Activated naive CD4-positive, alpha-beta T cell treated with anti-CD3 and anti-CD28 coated beads, Interleukin-2, amount 50 U/mL, for 16 hours (primary cell): Measurements from ENCODE around the gene ZNF391.
"Not testable (repeated sequence)": the region's sequence is repeated elsewhere in the genome, so short reads cannot be mapped to it uniquely, and the experiment has no call there.

ENCODE experiments used
- DNase-seq: peaks from one replicate; pipeline ENCODE4 v3.0.0-alpha.2; 2020

ZNF391 gene

DNA sequence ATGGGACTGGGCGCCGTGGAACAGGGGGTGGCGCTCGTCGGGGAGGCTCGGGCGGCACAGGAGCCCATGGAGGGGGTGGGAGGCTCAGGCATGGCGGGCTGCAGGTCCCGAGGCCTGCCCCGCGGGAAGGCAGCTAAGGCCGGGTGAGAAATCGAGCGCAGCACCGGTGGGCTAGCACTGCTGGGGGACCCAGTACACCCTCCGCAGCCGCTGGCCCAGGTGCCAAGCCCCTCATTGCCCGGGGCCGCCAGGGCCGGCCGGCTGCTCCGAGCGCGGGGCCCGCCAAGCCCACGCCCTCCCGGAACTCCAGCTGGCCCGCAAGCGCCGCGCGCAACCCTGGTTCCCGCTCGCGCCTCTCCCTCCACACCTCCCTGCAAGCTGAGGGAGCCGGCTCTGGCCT lies 36.3 kb downstream of the ZNF391 start:
- DNase-seq, result not testable (repeated sequence)

DNA sequence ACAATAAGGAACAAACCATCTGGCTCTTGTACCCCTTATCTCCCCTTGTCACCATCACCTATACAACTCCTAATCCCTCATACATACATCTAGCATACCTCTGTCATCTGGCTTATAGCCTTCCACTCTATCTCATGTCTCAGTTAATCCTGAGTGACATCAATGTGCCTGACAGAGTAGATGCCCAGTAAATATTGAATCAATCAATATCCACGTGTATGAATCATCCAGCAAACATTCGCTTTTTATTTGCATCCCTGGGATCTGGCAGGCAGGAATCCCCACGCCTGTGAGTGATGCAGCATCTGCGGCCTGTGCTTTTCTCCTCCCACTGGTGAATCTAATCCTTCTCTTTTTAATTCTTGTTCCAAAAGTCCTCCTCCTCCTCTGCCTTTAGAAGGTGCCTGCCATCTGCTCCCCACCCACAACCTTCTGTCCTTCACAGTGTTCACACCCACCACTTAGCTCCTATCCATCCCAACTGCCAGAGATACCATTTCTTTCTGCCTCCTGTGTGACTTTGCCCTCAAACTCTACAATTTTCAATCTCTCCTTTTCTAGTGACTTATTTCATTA lies 37.6 kb downstream of the ZNF391 start:
- DNase-seq, result no peak

DNA sequence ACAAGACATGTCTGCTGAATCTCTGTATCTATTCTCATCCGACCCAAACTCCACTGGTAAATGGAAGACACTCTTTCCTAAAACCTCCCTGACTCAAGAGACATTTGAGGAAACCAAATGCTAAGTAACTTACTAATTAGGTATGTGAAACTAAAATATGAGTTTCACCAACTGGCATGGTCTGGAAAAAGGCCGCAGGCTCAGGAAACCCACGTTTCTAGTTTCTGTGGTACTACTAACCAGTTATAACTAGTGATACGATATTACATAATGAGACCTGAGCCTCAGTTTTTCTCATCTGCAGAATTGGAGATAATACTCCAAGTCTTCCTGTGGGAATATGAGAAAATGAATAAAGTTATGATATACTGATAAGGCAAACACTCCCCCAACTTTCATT lies 39.9 kb downstream of the ZNF391 start:
- DNase-seq, result no peak

DNA sequence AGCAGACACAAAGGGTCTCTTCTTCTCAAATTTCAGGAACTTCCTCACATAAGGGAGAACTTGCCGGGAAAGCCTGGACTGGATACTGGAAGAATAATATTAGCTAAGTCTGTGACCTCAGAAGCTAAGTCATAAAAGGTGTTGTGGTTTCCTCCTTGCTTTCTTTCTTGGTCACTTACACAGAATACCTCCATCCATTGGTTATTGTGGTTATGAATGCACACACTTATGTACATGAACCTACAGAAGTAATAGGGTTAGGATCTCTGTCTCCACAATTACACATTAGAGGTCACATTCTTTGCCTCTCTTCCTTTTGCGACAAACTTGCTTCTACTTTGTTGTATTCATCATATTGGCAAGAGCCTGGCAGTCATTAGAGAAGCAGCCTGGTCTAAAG lies 40.4 kb downstream of the ZNF391 start:
- no peak for DNase-seq

DNA sequence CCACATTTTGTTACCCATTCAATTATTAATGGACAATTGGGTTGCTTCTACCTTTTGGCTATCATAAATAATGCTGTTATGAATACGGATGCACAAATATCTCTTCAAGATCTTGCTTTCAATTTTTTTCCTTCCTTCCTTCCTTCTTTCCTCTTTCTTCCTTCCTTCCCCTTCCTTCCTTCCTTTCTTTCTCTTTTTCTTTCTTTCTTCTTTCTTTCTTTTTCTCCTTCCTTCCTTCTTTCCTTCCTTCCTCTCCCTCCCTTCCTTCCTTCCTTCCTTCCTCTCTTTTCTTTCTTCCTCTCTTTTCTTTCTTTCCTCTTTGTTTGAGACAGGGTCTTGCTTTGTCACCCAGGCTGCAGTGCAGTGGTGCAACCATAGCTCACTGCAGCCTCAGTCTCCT lies 45.2 kb downstream of the ZNF391 start:
- no peak for DNase-seq

DNA sequence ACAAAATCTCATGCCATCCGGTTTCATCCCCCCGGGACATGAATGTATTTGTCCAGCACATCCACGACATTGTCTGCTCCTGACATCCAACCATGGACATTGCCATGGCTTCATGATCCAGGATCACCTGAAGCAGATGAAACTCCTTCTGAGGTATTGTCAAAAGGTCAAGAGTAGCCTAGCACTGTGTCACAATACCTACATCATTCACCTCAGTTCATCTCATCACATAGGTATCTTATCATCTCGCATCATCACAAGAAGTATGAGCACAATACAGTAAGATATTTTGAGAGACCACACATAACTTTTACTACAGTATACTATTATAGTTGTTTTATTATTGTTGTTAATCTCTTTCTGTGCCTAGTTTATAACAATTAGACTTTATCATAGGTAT lies 50.8 kb downstream of the ZNF391 start:
- no peak for DNase-seq

DNA sequence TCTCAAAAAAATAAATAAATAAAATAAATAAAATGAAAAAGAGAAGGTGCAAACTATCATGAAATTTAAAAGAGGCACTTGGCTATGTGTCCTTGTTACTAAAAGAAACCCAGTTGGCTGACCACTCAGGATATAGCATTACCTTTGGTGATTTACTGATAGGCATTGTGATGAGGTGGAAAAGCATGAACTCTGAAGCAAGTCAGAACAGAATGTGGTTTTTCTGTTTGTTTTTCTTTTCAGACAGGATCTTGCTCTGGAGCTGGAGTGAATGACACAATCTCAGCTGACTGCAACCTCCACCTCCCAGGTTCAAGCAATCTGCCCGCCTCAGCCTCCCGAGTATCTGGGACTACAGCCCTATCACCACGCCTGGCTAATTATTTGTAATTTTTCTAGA lies 52.4 kb downstream of the ZNF391 start:
- DNase-seq, result no peak

DNA sequence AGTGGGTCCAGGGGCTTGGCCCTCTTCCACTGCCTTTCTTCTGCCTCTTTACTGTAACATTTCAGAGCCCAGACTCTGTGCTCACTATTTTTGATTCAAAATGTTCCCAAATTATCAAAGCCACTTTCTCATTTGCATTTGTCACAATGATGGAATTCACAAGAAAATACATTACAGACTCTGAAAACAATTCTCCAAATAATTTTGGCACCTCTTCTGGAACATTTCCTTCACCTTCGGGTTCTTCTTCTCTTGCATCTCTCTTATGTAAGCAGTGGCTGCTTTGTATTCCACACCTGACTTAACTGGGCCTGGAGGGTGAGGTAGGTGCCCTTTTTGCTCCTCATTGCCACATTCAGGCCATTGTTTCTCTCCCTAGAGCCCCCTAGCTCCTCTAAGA lies 54.4 kb downstream of the ZNF391 start:
- no peak for DNase-seq

DNA sequence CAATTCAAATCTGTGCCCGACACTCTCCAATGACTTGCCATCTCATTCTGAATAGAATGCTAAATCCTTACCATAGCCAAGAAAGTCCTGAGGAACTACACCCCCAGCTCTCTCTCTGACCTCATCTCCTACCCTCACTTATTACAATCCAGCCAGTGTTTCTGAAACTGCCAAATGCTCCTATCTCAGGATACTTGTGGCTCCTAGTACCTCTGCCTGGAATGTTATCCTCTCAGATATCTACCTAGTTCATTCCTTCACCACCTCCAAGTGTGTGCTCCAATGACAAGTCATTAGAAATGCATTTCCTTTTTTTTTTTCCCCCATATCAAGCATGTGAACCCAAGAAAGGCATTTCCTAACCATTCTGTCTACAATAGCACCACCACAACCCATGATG lies 59.9 kb downstream of the ZNF391 start:
- DNase-seq, result no peak

DNA sequence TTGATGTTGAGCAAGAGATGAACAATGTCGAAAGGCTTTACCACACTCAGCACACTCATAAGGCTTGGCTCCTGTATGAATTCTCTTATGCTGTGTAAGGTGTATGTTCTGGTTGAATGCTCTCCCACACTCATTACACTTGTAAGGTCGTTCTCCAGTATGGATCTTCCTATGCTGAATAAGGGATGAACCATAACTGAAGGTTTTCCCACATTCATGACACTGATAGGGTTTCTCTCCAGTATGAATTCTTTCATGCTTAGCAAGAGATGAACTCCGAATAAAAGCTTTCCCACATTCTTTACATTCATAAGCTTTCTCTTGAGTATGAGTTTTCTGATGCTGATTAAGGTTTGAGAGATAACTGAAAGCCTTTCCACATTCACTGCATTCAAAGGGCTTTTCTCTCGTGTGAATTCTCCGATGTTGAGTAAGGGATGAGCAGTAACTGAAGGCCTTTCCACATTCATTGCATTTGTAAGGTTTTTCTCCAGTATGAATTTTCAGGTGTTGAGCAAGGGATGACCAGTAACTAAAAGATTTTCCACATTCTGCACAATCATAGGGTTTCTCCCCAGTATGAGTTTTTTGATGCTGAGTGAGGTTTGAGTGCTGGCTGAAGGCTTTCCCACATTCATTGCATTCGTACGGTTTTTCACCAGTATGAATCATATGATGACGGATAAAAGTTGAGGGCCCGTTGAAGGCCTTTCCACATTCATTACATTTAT lies 63.3 kb downstream of the ZNF391 start:
- DNase-seq, result no peak

DNA sequence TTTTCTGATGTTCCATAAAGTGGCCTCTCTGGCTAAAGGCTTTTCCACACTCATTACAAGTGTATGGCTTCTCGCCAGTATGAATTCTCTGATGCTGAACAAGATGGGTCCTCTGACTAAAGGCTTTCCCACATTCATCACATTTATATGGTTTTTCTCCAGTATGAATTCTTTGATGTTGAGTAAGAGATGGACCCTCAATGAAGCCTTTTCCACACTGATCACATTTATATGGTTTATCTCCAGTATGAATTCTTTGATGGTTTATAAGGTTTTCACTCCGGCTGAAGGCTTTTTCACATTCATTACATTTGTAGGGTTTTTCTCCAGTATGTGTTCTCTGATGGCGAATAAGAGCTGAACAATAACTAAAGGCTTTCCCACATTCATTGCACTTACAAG lies 63.9 kb downstream of the ZNF391 start:
- DNase-seq, result no peak
